ENCODE results near the gene FZD8. TPM values are rescaled to one million over a fixed set of nuclear protein-coding genes. Genes with fewer than 3 reads are reported as not detected.

FZD8 gene, protein sequence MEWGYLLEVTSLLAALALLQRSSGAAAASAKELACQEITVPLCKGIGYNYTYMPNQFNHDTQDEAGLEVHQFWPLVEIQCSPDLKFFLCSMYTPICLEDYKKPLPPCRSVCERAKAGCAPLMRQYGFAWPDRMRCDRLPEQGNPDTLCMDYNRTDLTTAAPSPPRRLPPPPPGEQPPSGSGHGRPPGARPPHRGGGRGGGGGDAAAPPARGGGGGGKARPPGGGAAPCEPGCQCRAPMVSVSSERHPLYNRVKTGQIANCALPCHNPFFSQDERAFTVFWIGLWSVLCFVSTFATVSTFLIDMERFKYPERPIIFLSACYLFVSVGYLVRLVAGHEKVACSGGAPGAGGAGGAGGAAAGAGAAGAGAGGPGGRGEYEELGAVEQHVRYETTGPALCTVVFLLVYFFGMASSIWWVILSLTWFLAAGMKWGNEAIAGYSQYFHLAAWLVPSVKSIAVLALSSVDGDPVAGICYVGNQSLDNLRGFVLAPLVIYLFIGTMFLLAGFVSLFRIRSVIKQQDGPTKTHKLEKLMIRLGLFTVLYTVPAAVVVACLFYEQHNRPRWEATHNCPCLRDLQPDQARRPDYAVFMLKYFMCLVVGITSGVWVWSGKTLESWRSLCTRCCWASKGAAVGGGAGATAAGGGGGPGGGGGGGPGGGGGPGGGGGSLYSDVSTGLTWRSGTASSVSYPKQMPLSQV
- total RNA-seq, result 17.5 and 30.2 TPM in 2 replicates

DNA sequence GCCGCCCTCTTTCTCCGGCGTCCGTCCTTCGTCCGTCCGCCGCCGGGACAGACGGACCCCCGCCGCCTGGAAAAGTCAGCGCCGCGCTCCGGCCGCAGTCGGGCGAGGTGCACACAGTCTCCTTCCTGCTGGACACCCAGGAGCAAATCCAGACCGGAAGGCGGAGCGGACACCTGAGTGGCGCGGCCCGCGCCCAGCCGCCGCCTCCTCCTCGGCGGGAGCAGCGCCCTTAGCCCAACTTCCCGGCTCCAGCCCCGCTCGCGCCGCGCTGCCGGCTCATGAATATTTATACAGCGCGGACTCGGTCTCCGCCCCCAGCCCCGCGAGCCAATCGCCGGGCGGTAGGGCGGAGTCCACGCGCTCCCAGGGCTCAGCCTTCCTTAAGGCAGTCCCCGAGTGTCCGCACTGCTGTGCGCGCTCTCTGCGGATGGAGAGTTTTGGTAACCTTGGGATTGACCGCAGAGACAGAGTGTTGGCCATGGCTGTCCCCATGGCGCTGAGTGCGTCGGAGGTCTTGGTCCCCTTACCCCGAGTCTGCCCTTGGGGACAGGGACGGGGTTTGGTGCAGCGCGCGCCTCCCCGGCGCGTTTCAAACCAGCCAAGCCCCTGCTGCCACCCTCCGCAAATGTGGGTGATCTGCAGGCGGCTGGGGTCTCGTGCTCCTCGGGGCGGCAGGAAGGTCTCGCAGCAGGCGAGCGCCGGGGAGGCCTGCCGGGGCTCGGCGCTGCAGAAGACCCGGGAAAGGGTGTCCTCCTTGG is at the start of gene FZD8:
TSS of gene FZD8 (minus strand) at position 262 of the 758 bp plus-strand sequence. CDS start 867 bp downstream, outside the sequence.

DNA sequence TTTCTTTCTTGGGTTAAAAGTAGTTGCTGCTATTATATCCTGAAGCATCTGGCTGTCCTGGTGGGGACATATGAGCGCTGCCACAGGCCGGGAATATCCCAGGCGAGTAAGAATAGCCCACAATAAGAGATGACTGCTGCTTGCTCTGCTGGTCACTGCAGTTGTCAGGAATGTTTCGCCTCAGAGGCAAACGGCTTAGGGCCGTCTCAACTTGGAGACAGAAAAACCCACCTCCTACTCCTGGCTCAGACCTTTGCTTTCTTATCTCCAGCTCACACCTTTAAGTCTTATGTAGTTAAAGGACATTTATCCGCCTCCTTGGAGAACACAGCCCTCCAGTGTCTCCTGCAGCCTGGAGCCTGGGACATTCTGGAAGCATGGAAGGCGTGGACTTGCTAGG is 36.9 kb downstream of the FZD8 start, which contains the start of gene GJD4:
TSS of gene GJD4 (plus strand) at position 151 of the 400 bp plus-strand sequence. CDS start at position 378, 227 bp downstream.

Other genes starting within 250 kb of the FZD8 start
- not detected in 2 replicates for gene GJD4, start 37.0 kb downstream of the FZD8 start, total RNA-seq